Measurements from ENCODE around the gene TAPT1.

Gene TAPT1

GRCh38 chr4:16218950-16219349, 7.3 kb downstream of the TAPT1 start (continued):
- no peak for TF ChIP-seq ZNF148 (tag by site-specific recombination; IDR thresholded peaks at IDR 0.05; ENCODE audit: borderline replicate concordance)
- no peak for TF ChIP-seq ZNF10 (tag by site-specific recombination; IDR thresholded peaks at IDR 0.05)
- TF ChIP-seq ZNF621 (tag by site-specific recombination; IDR thresholded peaks at IDR 0.05), result no peak
- TF ChIP-seq ZBTB26 (tag by site-specific recombination; optimal IDR thresholded peaks at IDR 0.05), result no peak
- TF ChIP-seq RBAK (tag by site-specific recombination; IDR thresholded peaks at IDR 0.05), result no peak
- no peak for TF ChIP-seq ZNF146 (tag by site-specific recombination; IDR thresholded peaks at IDR 0.05)
- no peak for TF ChIP-seq ZNF777 (tag by site-specific recombination; IDR thresholded peaks at IDR 0.05; ENCODE audit: borderline replicate concordance)
- TF ChIP-seq ZNF571 (tag by site-specific recombination; IDR thresholded peaks at IDR 0.05), result no peak
- TF ChIP-seq ZNF433 (tag by site-specific recombination; IDR thresholded peaks at IDR 0.05; ENCODE audit: low read depth), result no peak

DNA sequence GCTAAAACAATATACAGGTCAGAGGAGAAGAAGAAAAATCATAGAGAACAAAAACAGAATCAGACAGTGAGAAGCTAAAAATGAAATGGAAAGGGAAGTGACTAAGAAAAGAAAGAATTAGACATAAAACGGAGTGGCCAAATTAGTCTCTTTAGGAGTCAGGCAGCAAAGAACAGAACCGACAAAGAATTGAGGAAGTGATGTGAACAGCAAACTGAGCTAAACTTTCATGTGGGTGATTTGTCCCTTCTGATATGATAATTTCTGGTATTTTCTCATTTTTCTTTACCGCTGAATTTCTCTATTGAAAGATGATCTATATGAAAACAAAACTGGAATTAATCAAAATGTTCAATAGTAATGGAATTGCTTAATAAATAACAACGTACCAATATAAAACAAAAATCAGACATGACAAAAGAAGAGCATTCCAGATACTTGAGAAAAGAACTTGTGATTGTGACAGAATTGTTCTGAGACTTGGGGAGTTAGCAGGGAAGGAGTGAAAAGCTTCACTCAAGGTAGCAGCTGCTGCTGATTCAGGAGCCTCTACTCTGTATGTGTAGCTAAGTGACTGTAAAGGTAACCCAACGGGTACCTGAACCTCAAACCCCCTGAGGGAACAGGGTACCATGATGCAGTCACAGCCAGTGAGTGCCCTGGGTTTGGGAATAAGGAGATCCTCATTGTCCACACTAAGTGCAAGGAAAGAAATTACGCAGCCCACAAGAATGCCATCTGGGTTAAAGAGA, 8.8 kb downstream of the TAPT1 start:
- peaks cover 0 to 4% of the 10 kb centered on the region in 2 experiments; a peak in 1 of 3 replicates for H3K36me3 ChIP-seq (ENCODE audit: control insufficient read depth in 2 of 2, insufficient read depth in 1 of 2, low read length in 2 of 2)
- ChIA-PET POLR2A (no interaction called here), CTCF (interaction anchor here (0.6 to 1.4 kb wide), 3 partner anchors 11 to 370 kb away, joined by 3 to 5 read pairs (median 4); no protein-coding TSS in a partner anchor)
- no peak overlapping the region for H3K4me3 ChIP-seq (ENCODE audit: low read depth, low read length)
- TF ChIP-seq ZNF114 (tag by site-specific recombination; IDR thresholded peaks at IDR 0.05) (no peak), ZNF433 (tag by site-specific recombination; IDR thresholded peaks at IDR 0.05; ENCODE audit: low read depth) (no peak), ZNF501 (tag by site-specific recombination; IDR thresholded peaks at IDR 0.05) (no peak)
- no peaks in the 10 kb centered on the region for H3K9me3 ChIP-seq (ENCODE audit: control insufficient read depth, insufficient read depth, low read depth, low read length)
- no peak overlapping the region for H3K27ac ChIP-seq (ENCODE audit: extremely low read depth, low read depth, low read length)
- H3K4me1 ChIP-seq (ENCODE audit: control insufficient read depth, insufficient read depth, low read length), result peaks cover 11% of the 10 kb centered on the region; the same call in 1 of the 2 replicates

DNA sequence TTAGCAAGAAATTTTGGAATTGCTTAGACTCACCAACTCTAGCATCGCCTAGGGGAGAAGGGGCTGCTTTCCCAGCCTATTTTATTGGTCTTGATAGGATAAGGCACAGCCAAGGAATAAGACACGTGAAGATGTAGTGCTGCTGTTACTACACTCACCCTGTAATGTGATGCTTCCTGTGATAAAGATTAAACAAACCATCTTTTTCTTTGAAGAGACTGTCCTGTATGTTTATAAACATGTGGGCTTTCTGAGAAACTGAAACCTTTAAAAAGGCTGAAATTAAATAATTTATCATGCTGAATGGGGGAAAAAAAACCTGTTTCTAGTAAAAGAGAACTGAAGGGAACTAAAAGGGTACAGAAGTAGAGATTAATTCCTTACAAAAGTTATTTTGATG, 13.2 kb downstream of the TAPT1 start:
- no peak for TF ChIP-seq ZSCAN30 (tag by site-specific recombination; IDR thresholded peaks at IDR 0.05)
- no peak for TF ChIP-seq ZNF19 (tag by site-specific recombination; IDR thresholded peaks at IDR 0.05; ENCODE audit: low read depth)
- TF ChIP-seq TCF7L2 (IDR thresholded peaks at IDR 0.05; ENCODE audit: borderline replicate concordance, low read depth, low read length), result peak; percentile 57; the same call in 1 of the 2 replicates
- no peak for TF ChIP-seq SETDB1 (IDR thresholded peaks at IDR 0.05; ENCODE audit: insufficient read length, low read length)
- no peak for TF ChIP-seq ZBTB48 (tag by site-specific recombination; IDR thresholded peaks at IDR 0.05)
- TF ChIP-seq, protein P1, sequence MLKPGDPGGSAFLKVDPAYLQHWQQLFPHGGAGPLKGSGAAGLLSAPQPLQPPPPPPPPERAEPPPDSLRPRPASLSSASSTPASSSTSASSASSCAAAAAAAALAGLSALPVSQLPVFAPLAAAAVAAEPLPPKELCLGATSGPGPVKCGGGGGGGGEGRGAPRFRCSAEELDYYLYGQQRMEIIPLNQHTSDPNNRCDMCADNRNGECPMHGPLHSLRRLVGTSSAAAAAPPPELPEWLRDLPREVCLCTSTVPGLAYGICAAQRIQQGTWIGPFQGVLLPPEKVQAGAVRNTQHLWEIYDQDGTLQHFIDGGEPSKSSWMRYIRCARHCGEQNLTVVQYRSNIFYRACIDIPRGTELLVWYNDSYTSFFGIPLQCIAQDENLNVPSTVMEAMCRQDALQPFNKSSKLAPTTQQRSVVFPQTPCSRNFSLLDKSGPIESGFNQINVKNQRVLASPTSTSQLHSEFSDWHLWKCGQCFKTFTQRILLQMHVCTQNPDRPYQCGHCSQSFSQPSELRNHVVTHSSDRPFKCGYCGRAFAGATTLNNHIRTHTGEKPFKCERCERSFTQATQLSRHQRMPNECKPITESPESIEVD (tag by site-specific recombination; IDR thresholded peaks at IDR 0.05), result peak; percentile 67
- no peak for TF ChIP-seq ZSCAN23 (tag by site-specific recombination; IDR thresholded peaks at IDR 0.05)
- TF ChIP-seq PRDM4 (tag by site-specific recombination; IDR thresholded peaks at IDR 0.05), result peak; percentile 38; the same call in 1 of the 2 replicates
- no peak for TF ChIP-seq HOXA7 (CRISPR knock-in tag; IDR thresholded peaks at IDR 0.05; ENCODE audit: borderline replicate concordance)
- TF ChIP-seq REPIN1 (tag by site-specific recombination; IDR thresholded peaks at IDR 0.05; ENCODE audit: low read depth), result no peak
- TF ChIP-seq ZBTB20 (tag by site-specific recombination; IDR thresholded peaks at IDR 0.05), result no peak
- TF ChIP-seq ZBTB8A (tag by site-specific recombination; IDR thresholded peaks at IDR 0.05), result 0 out of 2 replicates have a peak, but pooled peaks have one; percentile 24
- TF ChIP-seq ZNF341 (tag by site-specific recombination; IDR thresholded peaks at IDR 0.05; ENCODE audit: low read depth), result 0 out of 2 replicates have a peak, but pooled peaks have one; percentile 22
- Histone ChIP-seq H3K27ac (ENCODE audit: extremely low read depth, low read depth, low read length) (no peak overlapping the region), H3K9me3 (ENCODE audit: control insufficient read depth, insufficient read depth, low read depth, low read length) (no peaks in the 10 kb centered on the region), H3K36me3 (ENCODE audit: control insufficient read depth in 2 of 2, insufficient read depth in 1 of 2, low read length in 2 of 2) (peaks cover 0 to 11% of the 10 kb centered on the region in 2 experiments; a peak in 1 of 3 replicates), H3K4me1 (ENCODE audit: control insufficient read depth, insufficient read depth, low read length) (peaks cover 12% of the 10 kb centered on the region; the same call in 1 of the 2 replicates), H3K4me3 (ENCODE audit: low read depth, low read length) (no peak overlapping the region)
- ChIA-PET POLR2A (interaction anchor here (0.6 kb wide), 2 partner anchors 15 to 221 kb away, joined by 3 read pairs; no protein-coding TSS in a partner anchor), CTCF (interaction anchor here (1.4 kb wide), 3 partner anchors 7 to 14 kb away, joined by 3 to 9 read pairs (median 7); no protein-coding TSS in a partner anchor)

Measured in HEK293 (cell line).